Heart left ventricle (tissue), 16 donors: ENCODE measurements around the gene CEP128. TPM values are rescaled to one million over a fixed set of nuclear protein-coding genes. Genes with fewer than 3 reads are reported as not detected.

ENCODE experiments used
- ATAC-seq, 4 donors: fragments of 200-7000 bp; cut with Tn5 transposase; one replicate each; pipeline ENCODE4 v1.9.1; 2020 to 2022; ENCODE audit warnings: moderate library complexity in 4 of 4, mild to moderate bottlenecking in 3 of 4, moderate number of reproducible peaks in 1 of 4
- DNase-seq, 5 donors: peaks; one replicate each; pipeline ENCODE4 v3.0.0-alpha.2; 2020
- H3K27ac ChIP-seq, 12 donors: fragments of 200-600 bp; sonication (generic) in 4 of 12; one replicate each; pipeline versions ENCODE4 v1.5.0 to v1.8.0; 2016 to 2022; ENCODE audit warnings: mild to moderate bottlenecking in 2 of 12
- H3K27me3 ChIP-seq, 9 donors: fragments of 200-600 bp; sonication (generic) in 2 of 9; one replicate each; pipeline versions ENCODE4 v1.5.1 to v1.8.0; 2016 to 2022; ENCODE audit warnings: mild to moderate bottlenecking in 3 of 9
- H3K36me3 ChIP-seq, 9 donors: fragments of 200-600 bp; sonication (generic) in 2 of 9; one replicate each; pipeline versions ENCODE4 v1.5.0 to v1.8.0; 2018 to 2022; ENCODE audit warnings: mild to moderate bottlenecking in 2 of 9
- H3K4me1 ChIP-seq, 12 donors: fragments of 200-600 bp; sonication (generic) in 4 of 12; one replicate each; pipeline versions ENCODE4 v1.5.0 to v1.8.0; 2016 to 2022; ENCODE audit warnings: mild to moderate bottlenecking in 3 of 12
- H3K4me3 ChIP-seq, 12 donors: fragments of 200-600 bp; sonication (generic) in 4 of 12; one replicate each; pipeline versions ENCODE4 v1.5.0 to v1.8.0; 2017 to 2022; ENCODE audit warnings: mild to moderate bottlenecking in 9 of 12, moderate library complexity in 4 of 12
- H3K9me3 ChIP-seq, 12 donors: fragments of 200-600 bp; sonication (generic) in 4 of 12; one replicate each; pipeline versions ENCODE4 v1.5.0 to v1.8.0; 2016 to 2022; ENCODE audit warnings: mild to moderate bottlenecking in 1 of 12
- POLR2A ChIP-seq, 2 donors: fragments of 450-650 bp; IDR thresholded peaks; one replicate each; pipeline ENCODE4 v1.6.1; 2017; ENCODE audit warnings: antibody characterized with exemption in 2 of 2, mild to moderate bottlenecking in 2 of 2, moderate library complexity in 2 of 2
- WGBS, 4 donors: extraction: QIAGEN DNeasy Blood & Tissue Kit in 2 of 4; methylation state at CpG; one replicate each; pipeline versions ENCODE4 v1.1.5 to v1.1.7; 2013 to 2018; 5-methylcytosine and 5-hydroxymethylcytosine counted together
- intact Hi-C, 10 donors: fragments of 100-400 bp; cut with DNase I; formaldehyde crosslinking; loops; one replicate each; pipeline versions ENCODE4 v1.11.1 to v1.14.2; 2022
- polyA plus RNA-seq, 2 donors: library from polyadenylated mRNA; stranded (reverse); fragments of 200-250 nt; gene quantifications; one replicate each; pipeline ENCODE4 v1.2.3, GENCODE V29; 2013
- total RNA-seq, 9 donors: library from RNA; depleted of rRNA in 2 of 9; stranded (reverse); fragments of >200 nt in 2 of 9; fragmentation: NEBNext Ultra II Directional in 3 of 9; extraction: Animal tissue kit (Norgen Biotek cat#: 25700) in 3 of 9; gene quantifications; one replicate each; pipeline versions ENCODE4 v1.1.0 to v1.2.4, GENCODE V29; 2016 to 2023
- TF ChIP-seq, protein P1 (sequence below), 12 donors: fragments of 200-600 bp; sonication (generic) in 4 of 12; IDR thresholded peaks; one replicate each; pipeline versions ENCODE4 v1.5.0 to v1.8.0; 2018 to 2022; ENCODE audit warnings: antibody characterized with exemption in 12 of 12, mild to moderate bottlenecking in 5 of 12
- donor health status: ischemic (EF 13 %, LVEDD 7.1; RV severe dilation, severe dysfunction).
- donor health status: healthy with polysubstance abuse.
- donor health status: DM: no; HTN: yes; CAD: no.
- donor health status: DM: no; HTN: no; CAD: no.
- donor health status: ischemic (EF 25% LVEDD 6.9; RV normal size, moderate dysfunction).
- donor health status: ischemic (EF 25% LVEDD 5.7; RV mildly dilated, moderate dysfunction).
- donor health status: healthy.
- donor health status: DM: yes; HTN: yes; CAD: no.
- donor health status: ischemic (EF 35%, LVEDD 5.7; RV mildly dilated, moderate dysfunction).
- donor health status: nonischemic (EF 11% LVEDD 7.7; RV severe dilation, severe dysfunction).
- donor health status: DM: yes; HTN: yes; CAD: no.
- donor health status: PGD.
- donor health status: ischemic (EF 29% LVEDD 5.4; RV normal size, mild dysfunction).
- donor health status: nonischemic (EF 23%, LVEDD 6.1; RV moderate dilation, normal function).

Gene CEP128
- total and polyA plus RNA-seq, 11 donors, result 0.94 to 6.6 (median 3.4) TPM

DNA sequence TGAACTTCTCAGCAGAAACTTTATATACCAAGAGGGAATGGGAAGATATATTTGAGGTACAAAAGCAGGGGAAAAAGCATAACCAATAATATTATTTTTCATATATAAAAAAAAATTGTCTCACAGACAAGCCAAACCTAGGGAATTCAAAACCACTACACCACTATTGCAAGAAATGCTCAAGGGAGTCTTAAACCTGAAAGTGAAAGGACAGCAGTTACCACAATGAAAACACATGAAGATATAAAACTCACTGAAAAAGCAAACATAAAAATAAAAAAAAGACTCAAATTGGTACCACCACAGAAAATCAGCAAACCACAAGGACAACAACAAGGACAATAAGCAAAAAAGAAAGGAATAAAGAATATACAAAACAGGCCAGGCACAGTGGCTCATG, 131.9 kb downstream of the CEP128 start:
- intact Hi-C loops, result no loop called here
- peaks cover 0 to 38% (median 10%) of the 10 kb centered on the region in 12 donors for H3K9me3 ChIP-seq
- H3K27ac ChIP-seq, result no peak overlapping the region
- no peaks in the 10 kb centered on the region for H3K4me1 ChIP-seq
- DNase-seq (no peak), ATAC-seq (no peak)
- no peaks in the 10 kb centered on the region for H3K27me3 ChIP-seq
- H3K4me3 ChIP-seq, result no peak overlapping the region
- TF ChIP-seq, protein P1, sequence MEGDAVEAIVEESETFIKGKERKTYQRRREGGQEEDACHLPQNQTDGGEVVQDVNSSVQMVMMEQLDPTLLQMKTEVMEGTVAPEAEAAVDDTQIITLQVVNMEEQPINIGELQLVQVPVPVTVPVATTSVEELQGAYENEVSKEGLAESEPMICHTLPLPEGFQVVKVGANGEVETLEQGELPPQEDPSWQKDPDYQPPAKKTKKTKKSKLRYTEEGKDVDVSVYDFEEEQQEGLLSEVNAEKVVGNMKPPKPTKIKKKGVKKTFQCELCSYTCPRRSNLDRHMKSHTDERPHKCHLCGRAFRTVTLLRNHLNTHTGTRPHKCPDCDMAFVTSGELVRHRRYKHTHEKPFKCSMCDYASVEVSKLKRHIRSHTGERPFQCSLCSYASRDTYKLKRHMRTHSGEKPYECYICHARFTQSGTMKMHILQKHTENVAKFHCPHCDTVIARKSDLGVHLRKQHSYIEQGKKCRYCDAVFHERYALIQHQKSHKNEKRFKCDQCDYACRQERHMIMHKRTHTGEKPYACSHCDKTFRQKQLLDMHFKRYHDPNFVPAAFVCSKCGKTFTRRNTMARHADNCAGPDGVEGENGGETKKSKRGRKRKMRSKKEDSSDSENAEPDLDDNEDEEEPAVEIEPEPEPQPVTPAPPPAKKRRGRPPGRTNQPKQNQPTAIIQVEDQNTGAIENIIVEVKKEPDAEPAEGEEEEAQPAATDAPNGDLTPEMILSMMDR (IDR thresholded peaks at IDR 0.05), result no peak
- TF ChIP-seq POLR2A (IDR thresholded peaks at IDR 0.05), result no peak
- H3K36me3 ChIP-seq, result no peaks in the 10 kb centered on the region

DNA sequence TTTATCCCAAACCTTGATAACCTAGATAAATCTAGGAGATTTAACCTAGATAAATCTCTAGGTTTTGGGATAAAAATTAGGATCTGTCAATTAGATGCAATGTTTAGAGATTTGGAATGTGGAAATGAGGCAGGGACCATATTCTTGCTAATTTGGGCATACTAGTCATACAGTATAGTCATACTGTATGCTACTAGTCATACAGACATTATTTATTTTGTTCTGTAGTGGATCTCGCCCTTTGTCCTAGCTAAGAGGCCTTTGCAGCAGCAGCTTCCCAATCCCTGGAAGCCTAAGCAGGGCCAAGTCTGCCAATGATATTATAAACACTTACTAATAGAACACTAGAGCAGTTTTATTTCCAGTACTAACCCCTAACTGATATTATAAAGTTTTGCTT, 136.4 kb downstream of the CEP128 start:
- Histone ChIP-seq H3K27me3 (no peaks in the 10 kb centered on the region), H3K27ac (no peak overlapping the region), H3K4me3 (no peak overlapping the region), H3K4me1 (no peaks in the 10 kb centered on the region), H3K9me3 (peaks cover 0 to 25% (median 7%) of the 10 kb centered on the region in 12 donors), H3K36me3 (no peaks in the 10 kb centered on the region)
- ATAC-seq, result no peak
- intact Hi-C loops, result no loop called here
- no peak for TF ChIP-seq POLR2A (IDR thresholded peaks at IDR 0.05)
- TF ChIP-seq, protein P1 (IDR thresholded peaks at IDR 0.05), result no peak
- DNase-seq, result no peak
- WGBS, 4 donors, result 88 to 100% (median 98%) methylated on average over 1 of the region's 1 CpG

DNA sequence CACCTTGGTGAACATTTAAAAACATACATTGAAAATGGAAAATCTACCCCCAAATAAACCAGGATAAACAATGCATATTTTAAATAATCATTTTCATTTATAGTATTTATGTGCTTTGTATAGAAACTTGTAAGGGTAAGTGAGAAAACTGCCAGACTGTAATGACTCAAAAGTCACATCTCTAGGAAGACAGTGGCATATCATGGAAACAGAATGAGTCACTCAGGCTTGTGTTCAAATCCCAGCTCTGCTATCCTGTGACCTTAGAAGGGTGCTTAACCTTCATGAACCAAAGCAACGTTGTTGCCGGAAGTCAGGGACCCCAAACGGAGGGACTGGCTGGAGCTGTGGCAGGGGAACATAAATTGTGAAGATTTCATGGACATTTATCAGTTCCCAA, 142.7 kb downstream of the CEP128 start:
- no peak for ATAC-seq
- 93 to 97% (median 94%) methylated on average over 3 of the region's 3 CpGs for WGBS, 4 donors
- Histone ChIP-seq H3K4me3 (no peak overlapping the region), H3K4me1 (no peaks in the 10 kb centered on the region), H3K9me3 (peaks cover 0 to 18% (median 5%) of the 10 kb centered on the region in 12 donors), H3K27ac (no peak overlapping the region), H3K36me3 (no peaks in the 10 kb centered on the region), H3K27me3 (no peaks in the 10 kb centered on the region)
- no peak for TF ChIP-seq POLR2A (IDR thresholded peaks at IDR 0.05)
- TF ChIP-seq, protein P1 (IDR thresholded peaks at IDR 0.05), result no peak
- intact Hi-C loops, result no loop called here
- DNase-seq, result no peak

DNA sequence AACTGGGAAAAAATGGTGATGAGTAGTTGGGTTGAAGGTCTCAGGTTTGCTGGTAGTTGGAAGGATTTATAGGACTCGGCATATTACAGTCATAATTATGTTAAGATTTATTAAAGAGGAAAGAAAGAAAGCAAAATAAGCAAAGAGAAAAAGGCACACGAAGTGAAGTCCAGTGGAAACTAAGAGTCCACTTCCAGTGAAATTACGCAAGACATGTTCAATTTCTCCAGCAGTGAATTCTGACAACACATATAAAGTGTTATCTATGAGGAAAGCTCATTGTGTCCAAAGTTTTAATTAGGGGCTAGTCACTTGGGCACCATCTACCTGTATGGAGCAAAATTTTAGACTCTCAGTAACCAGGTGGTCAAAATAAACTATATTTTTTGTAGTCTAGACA, 143.3 kb downstream of the CEP128 start:
- no peaks in the 10 kb centered on the region for H3K27me3 ChIP-seq
- 94 to 98% (median 97%) methylated on average over 3 of the region's 3 CpGs for WGBS, 4 donors
- H3K36me3 ChIP-seq, result no peaks in the 10 kb centered on the region
- no peak overlapping the region for H3K4me3 ChIP-seq
- DNase-seq (no peak), ATAC-seq (no peak)
- no peak overlapping the region for H3K27ac ChIP-seq
- intact Hi-C loops, result no loop called here
- H3K4me1 ChIP-seq, result no peaks in the 10 kb centered on the region
- H3K9me3 ChIP-seq, result peaks cover 0 to 18% (median 5%) of the 10 kb centered on the region in 12 donors
- TF ChIP-seq, protein P1 (IDR thresholded peaks at IDR 0.05), result no peak
